ENCODE data around the gene KLRF1.

Gene KLRF1

GRCh38 chr12:9792961-9793617, 34.2 kb upstream of the KLRF1 start:
- Histone ChIP-seq H3K79me2 (ENCODE audit: low read length) (no peaks in the 10 kb centered on the region), H2AFZ (ENCODE audit: low read depth, low read length) (no peak overlapping the region), H3K4me3 (ENCODE audit: low read length) (no peak overlapping the region), H3K4me2 (ENCODE audit: low read length) (peak overlapping the region; percentile 88), H4K20me1 (ENCODE audit: insufficient read depth, low read length) (no peaks in the 10 kb centered on the region), H3K9me3 (ENCODE audit: insufficient read depth, low read length) (no peaks in the 10 kb centered on the region), H3K9ac (ENCODE audit: low read length) (no peak overlapping the region), H3K36me3 (replicated peaks; ENCODE audit: low read depth, low read length) (no peaks in the 10 kb centered on the region), H3K27me3 (ENCODE audit: low read depth, low read length) (no peaks in the 10 kb centered on the region), H3K27ac (ENCODE audit: low read length) (no peak overlapping the region), H3K4me1 (ENCODE audit: low read length) (peaks cover 67% of the 10 kb centered on the region)
- TF ChIP-seq EZH2phosphoT487 (IDR thresholded peaks at IDR 0.05; ENCODE audit: low read depth) = no peak
- no peak for TF ChIP-seq CTCF (IDR thresholded peaks at IDR 0.05; ENCODE audit: low read depth, low read length)

- Histone ChIP-seq H3K79me2 (ENCODE audit: low read length) (no peaks in the 10 kb centered on the region), H3K9ac (ENCODE audit: low read length) (peak overlapping the region; percentile 42; the same call in 1 of the 2 replicates), H3K27ac (ENCODE audit: low read length) (peak overlapping the region; percentile 52), H3K4me2 (ENCODE audit: low read length) (peak overlapping the region; percentile 88), H3K4me3 (ENCODE audit: low read length) (peak overlapping the region; percentile 60), H3K36me3 (replicated peaks; ENCODE audit: low read depth, low read length) (no peaks in the 10 kb centered on the region), H3K4me1 (ENCODE audit: low read length) (peaks cover 67% of the 10 kb centered on the region), H4K20me1 (ENCODE audit: insufficient read depth, low read length) (no peaks in the 10 kb centered on the region), H3K9me3 (ENCODE audit: insufficient read depth, low read length) (no peaks in the 10 kb centered on the region), H2AFZ (ENCODE audit: low read depth, low read length) (no peak overlapping the region), H3K27me3 (ENCODE audit: low read depth, low read length) (no peaks in the 10 kb centered on the region)
- TF ChIP-seq EZH2phosphoT487 (IDR thresholded peaks at IDR 0.05; ENCODE audit: low read depth) (no peak), CTCF (IDR thresholded peaks at IDR 0.05; ENCODE audit: low read depth, low read length) (no peak)
Measured at GRCh38 chr12:9793779-9794395, 33.4 kb upstream of the KLRF1 start.

- H3K4me3 ChIP-seq (ENCODE audit: low read length) = peak overlapping the region; percentile 60
- H3K9ac ChIP-seq (ENCODE audit: low read length) = peak overlapping the region; percentile 42
- peak overlapping the region; percentile 52 for H3K27ac ChIP-seq (ENCODE audit: low read length)
- no peaks in the 10 kb centered on the region for H3K79me2 ChIP-seq (ENCODE audit: low read length)
- no peaks in the 10 kb centered on the region for H3K36me3 ChIP-seq (replicated peaks; ENCODE audit: low read depth, low read length)
- H2AFZ ChIP-seq (ENCODE audit: low read depth, low read length) = peak overlapping the region; percentile 43
- H3K4me1 ChIP-seq (ENCODE audit: low read length) = peaks cover 67% of the 10 kb centered on the region
- peak overlapping the region; percentile 88 for H3K4me2 ChIP-seq (ENCODE audit: low read length)
- no peaks in the 10 kb centered on the region for H3K27me3 ChIP-seq (ENCODE audit: low read depth, low read length)
- no peaks in the 10 kb centered on the region for H4K20me1 ChIP-seq (ENCODE audit: insufficient read depth, low read length)
- H3K9me3 ChIP-seq (ENCODE audit: insufficient read depth, low read length) = no peaks in the 10 kb centered on the region
- TF ChIP-seq EZH2phosphoT487 (IDR thresholded peaks at IDR 0.05; ENCODE audit: low read depth) = no peak
- no peak for TF ChIP-seq CTCF (IDR thresholded peaks at IDR 0.05; ENCODE audit: low read depth, low read length)
Measured at GRCh38 chr12:9794484-9795093, 32.7 kb upstream of the KLRF1 start.

- Histone ChIP-seq H3K27me3 (ENCODE audit: low read depth, low read length) (no peaks in the 10 kb centered on the region), H4K20me1 (ENCODE audit: insufficient read depth, low read length) (no peaks in the 10 kb centered on the region), H2AFZ (ENCODE audit: low read depth, low read length) (no peak overlapping the region), H3K27ac (ENCODE audit: low read length) (no peak overlapping the region), H3K4me1 (ENCODE audit: low read length) (peaks cover 60% of the 10 kb centered on the region), H3K9me3 (ENCODE audit: insufficient read depth, low read length) (no peaks in the 10 kb centered on the region), H3K4me2 (ENCODE audit: low read length) (no peak overlapping the region), H3K4me3 (ENCODE audit: low read length) (no peak overlapping the region), H3K9ac (ENCODE audit: low read length) (no peak overlapping the region), H3K36me3 (replicated peaks; ENCODE audit: low read depth, low read length) (no peaks in the 10 kb centered on the region), H3K79me2 (ENCODE audit: low read length) (no peaks in the 10 kb centered on the region)
- TF ChIP-seq EZH2phosphoT487 (IDR thresholded peaks at IDR 0.05; ENCODE audit: low read depth) (no peak), CTCF (IDR thresholded peaks at IDR 0.05; ENCODE audit: low read depth, low read length) (no peak)
Measured at GRCh38 chr12:9795945-9796344, 31.3 kb upstream of the KLRF1 start.
